GM21576 (cell line): ENCODE measurements around the gene MYOT.

Source experiments
- ATAC-seq: cut with Tn5 transposase; IDR thresholded peaks from one replicate; pipeline ENCODE4 v1.9.1; 2021; ENCODE audit warnings: mild to moderate bottlenecking, moderate library complexity; ENCODE audit not compliant: unreplicated experiment

Gene MYOT, protein sequence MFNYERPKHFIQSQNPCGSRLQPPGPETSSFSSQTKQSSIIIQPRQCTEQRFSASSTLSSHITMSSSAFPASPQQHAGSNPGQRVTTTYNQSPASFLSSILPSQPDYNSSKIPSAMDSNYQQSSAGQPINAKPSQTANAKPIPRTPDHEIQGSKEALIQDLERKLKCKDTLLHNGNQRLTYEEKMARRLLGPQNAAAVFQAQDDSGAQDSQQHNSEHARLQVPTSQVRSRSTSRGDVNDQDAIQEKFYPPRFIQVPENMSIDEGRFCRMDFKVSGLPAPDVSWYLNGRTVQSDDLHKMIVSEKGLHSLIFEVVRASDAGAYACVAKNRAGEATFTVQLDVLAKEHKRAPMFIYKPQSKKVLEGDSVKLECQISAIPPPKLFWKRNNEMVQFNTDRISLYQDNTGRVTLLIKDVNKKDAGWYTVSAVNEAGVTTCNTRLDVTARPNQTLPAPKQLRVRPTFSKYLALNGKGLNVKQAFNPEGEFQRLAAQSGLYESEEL

GRCh38 chr5:137867664-137868063 lies at the start of gene MYOT:
TSS of gene MYOT (plus strand) at chr5:137867860. CDS start at chr5:137870652, 2,792 bp downstream.
- no peak for ATAC-seq

GRCh38 chr5:137819766-137820165 lies 47.9 kb upstream of the MYOT start:
- no peak for ATAC-seq

- ATAC-seq = no peak
These were observed 45.4 kb upstream of the MYOT start for GRCh38 chr5:137822158-137822764.

DNA sequence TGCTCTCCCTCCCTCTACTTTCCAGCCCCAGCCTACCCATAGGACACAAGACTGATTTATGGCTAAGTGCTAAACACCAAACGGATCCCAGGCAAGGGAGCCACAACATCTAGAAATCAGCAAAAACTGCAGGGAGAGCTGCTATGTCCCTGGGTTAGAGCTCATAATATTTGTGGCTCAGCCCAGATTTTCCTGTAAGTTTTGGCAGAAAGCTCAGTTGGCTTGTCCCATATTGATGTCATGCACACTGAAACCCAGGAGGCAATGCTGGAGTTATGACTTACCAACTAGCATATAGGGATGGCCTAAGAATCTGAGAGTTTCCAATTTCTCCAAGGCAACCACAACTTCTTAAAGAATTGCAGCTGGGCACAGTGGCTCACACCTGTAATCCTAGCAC lies 44.7 kb upstream of the MYOT start:
- ATAC-seq = no peak

GRCh38 chr5:137825165-137825564 lies 42.5 kb upstream of the MYOT start:
- no peak for ATAC-seq

DNA sequence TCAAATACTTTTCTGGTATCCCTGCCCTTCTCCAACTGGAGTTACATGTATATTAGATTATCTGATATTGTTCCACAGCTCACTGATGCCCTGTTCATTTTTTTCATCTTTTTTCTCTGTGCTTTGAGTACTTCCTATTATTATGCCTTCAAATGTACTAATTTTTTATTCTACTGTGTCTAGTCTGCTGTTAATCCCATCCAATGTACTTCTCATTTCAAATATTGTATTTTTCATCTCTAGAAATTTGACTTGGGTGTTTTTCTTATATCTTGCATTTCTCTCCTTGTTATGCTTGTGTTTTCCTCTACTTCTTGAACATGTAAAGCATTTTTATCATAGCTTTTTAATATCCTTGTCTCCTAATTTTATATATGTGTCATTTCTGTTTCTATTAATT lies 41.6 kb upstream of the MYOT start:
- no peak for ATAC-seq

DNA sequence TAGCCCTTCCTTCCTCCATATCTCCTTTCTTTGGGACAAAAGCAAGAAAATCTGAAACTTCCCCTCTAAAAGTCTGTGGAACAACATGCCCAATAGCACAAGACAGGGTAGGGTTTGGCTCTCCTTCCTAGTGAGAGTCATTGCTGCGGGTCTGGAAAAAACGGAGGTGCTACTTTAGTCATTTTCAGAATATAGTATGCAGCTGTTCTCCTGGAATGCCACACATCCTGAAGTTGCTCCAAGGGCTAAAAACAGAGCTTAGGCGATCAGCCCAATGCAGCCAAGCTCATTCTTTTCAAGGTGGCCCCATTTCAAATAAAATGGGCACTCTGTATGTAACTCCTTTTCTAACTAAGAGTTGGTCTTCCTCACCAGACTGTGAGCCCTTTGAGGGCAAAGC lies 39.5 kb upstream of the MYOT start:
- no peak for ATAC-seq

DNA sequence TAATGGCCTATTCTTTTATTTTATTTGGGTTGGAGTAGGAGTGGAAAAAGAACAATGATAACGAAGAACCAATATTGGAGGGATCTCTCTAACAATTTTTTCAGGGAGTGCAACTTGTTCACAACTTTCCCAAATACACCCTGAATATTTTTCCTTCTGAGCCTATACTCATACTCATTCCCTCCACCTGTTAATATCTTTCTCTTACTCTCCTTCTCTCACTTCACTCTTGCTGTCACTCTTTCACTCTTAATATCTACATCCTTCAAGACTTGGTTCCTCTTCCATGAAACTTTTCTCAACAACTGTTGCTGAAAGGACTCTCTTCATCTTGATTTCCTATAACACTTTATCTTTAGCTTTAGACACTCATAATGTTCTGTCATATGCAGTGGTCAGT lies 39.0 kb upstream of the MYOT start:
- no peak for ATAC-seq

DNA sequence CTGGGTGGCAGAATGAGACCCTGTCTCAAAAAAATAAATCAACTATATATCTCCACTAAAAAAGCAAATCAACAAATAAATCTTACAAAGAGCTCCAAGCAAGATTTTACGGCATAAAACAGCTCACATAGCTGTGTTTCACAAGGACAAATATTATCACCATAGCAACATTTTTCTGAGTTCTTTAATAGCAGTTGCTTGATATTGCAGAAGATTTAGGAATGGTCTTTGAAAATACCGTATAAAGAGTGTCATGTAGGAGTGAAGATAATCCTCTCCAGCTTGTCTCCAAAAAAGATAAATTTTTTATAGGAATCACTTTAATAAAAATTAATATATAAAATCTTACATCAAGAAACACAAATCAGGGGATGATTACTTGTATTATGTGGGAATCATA lies 36.6 kb upstream of the MYOT start:
- ATAC-seq = no peak

- ATAC-seq = no peak
These were observed 36.1 kb upstream of the MYOT start for GRCh38 chr5:137831526-137831925.

GRCh38 chr5:137832416-137832815 lies 35.2 kb upstream of the MYOT start:
- ATAC-seq = no peak

- ATAC-seq = no peak
These were observed 34.2 kb upstream of the MYOT start for GRCh38 chr5:137833463-137833862.

GRCh38 chr5:137834498-137835049 lies 33.1 kb upstream of the MYOT start:
- ATAC-seq = no peak

DNA sequence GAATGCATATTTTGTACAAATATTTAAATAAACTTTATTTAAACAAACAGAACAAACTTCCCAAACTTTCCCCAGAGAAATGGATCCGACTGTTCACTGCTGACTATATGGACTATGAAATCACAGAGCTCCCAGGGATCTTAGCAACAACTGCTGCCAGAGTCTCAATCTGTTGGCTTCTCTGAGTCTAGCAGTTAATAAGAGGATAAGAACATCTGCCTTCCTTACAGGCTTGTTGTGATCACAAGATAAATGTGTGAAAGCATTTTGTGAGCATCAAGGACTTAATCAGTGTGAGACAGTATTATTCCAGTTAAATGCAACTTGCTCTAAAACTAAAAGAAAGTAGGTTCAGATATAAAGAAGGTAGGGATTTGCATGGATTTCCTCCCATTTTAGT lies 31.4 kb upstream of the MYOT start:
- ATAC-seq = no peak

DNA sequence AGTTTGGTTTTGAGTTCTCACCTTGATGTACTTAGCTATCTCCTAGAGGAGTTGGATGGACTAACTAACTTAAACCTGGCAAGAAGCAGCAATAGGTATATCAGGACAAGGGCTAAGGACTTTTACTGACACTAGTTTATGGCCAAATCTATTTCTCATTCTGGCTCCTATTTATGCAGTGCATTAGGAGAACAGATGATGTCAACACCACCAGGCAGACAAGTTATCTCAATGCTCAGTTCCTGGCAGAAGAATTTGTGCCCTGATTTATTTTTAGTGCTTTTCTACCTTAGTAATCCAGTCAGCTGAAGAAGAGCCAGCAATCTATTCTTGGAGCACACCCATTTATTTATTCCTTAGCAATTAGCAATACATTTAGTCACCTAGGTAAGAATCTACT lies 30.7 kb upstream of the MYOT start:
- no peak for ATAC-seq

DNA sequence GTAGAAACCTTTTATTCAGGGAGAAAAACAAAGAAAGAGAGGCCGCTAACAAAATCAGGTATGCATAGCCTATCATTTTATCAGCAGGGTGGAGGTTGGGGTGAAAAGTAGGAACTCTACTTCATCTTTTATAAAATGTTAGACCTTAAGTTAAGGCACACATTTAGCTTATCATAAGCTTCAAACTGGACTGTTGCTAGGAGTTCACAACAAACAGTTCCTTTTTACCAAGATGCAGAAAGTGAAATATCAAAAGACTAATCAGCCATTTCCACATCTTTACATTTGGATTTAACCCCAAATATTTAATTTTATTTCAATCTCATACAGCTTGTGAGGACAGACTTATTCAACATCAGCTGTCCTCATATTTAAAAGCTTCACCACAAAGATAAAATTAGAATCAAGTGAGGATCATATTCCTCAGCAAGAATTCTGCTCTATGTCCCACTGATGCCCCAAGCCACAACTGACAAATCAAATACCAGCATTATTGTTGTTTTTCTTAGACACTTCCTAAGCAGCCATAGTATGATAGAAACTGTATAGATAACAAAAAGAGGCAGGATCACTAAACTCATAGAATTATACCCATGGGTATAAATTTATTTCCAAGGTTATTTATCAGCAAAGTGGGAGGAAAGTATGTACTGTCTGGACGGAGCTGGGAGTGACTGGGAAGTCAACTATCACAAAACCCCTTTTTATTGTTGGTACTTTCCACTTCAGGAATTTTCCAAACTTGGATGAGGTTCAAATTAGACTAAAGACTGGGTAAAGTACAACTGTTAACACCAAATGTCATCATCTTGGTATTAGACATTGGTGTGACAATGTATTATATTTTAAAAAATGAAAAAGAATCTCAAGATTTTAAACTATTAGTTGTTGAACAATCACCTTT lies 29.9 kb upstream of the MYOT start:
- no peak for ATAC-seq

- no peak for ATAC-seq
These were observed 28.7 kb upstream of the MYOT start for GRCh38 chr5:137838976-137839375.

- no peak for ATAC-seq
These were observed 25.4 kb upstream of the MYOT start for GRCh38 chr5:137842296-137842695.

GRCh38 chr5:137843676-137844299 lies 23.9 kb upstream of the MYOT start:
- ATAC-seq = no peak

DNA sequence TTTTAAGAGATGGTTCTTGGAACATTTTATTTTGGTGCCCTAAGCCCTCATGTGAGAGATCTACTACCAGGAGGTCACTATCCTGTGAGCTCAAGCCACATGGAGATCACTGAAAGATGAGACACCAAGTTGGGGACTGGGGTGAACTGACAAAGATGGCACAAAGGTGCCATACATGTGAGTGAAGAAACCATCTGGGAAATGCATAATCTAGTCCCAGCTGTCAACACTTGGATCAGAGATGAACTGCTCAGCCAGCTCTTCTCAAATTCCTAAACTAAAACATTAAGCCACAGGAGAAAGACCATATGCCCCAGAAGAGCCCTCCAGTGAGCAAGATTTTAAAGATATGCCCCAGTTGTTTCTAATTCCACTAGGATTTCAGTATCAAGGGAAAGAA lies 22.2 kb upstream of the MYOT start:
- no peak for ATAC-seq

DNA sequence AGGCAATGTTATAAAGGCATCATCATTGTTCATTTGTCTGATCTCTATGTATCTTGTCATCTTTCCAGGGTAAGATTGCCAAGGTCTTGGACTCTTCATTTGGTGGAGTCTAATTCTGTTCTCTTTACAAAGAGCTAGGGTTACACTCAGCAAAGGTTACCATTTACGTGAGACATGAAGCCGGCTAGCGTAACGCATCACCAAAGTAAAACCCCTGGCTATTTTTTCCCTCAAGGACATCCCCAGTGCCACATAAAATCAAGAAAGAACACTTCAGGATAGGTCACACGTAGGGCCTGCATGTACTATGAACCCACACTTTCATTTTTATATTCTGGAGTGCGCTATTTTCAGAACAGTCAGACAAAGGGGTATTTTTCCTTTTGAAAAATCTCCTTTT lies 20.0 kb upstream of the MYOT start:
- no peak for ATAC-seq
